H9 (cell line): Measurements from ENCODE around the gene LAGE3. TPM values are rescaled to one million over a fixed set of nuclear protein-coding genes. Genes with fewer than 3 reads are reported as not detected.

Experiments
- DNase-seq: peaks from one replicate; pipeline ENCODE4 v3.0.0-alpha.2; 2017
- H2AFZ ChIP-seq: one replicate; pipeline ENCODE4 v1.6.1; 2013; ENCODE audit warnings: mild to moderate bottlenecking, low read length, control low read depth, moderate library complexity
- H2AK5ac ChIP-seq: 2 replicates; pipeline ENCODE4 v1.6.1; 2013; ENCODE audit warnings: low read length, control low read depth, mixed read lengths; ENCODE audit not compliant: insufficient read length
- H2BK120ac ChIP-seq: one replicate; pipeline ENCODE4 v1.6.1; 2013; ENCODE audit warnings: low read depth, mild to moderate bottlenecking, low read length, control low read depth, inconsistent platforms; ENCODE audit not compliant: poor library complexity, severe bottlenecking
- H2BK12ac ChIP-seq: 2 replicates; pipeline ENCODE4 v1.6.1; 2013; ENCODE audit warnings: low read length, control low read depth, mixed read lengths, low read depth; ENCODE audit not compliant: insufficient read length
- H2BK15ac ChIP-seq: 2 replicates; pipeline ENCODE4 v1.6.1; 2013; ENCODE audit warnings: low read depth, low read length, control low read depth
- H2BK20ac ChIP-seq: one replicate; pipeline ENCODE4 v1.6.1; 2013; ENCODE audit warnings: low read depth, mild to moderate bottlenecking, low read length, control low read depth, inconsistent platforms; ENCODE audit not compliant: poor library complexity, severe bottlenecking
- H2BK5ac ChIP-seq: 2 replicates; pipeline ENCODE4 v1.6.1; 2013; ENCODE audit warnings: low read length, control low read depth, mixed read lengths; ENCODE audit not compliant: insufficient read length
- H3K14ac ChIP-seq: 2 replicates; pipeline ENCODE4 v1.6.1; 2013; ENCODE audit warnings: low read length, control low read depth; ENCODE audit not compliant: insufficient read depth
- H3K18ac ChIP-seq: 2 replicates; pipeline ENCODE4 v1.6.1; 2013; ENCODE audit warnings: low read depth, mild to moderate bottlenecking, mixed read lengths, low read length, control low read depth; ENCODE audit not compliant: insufficient read length
- H3K23ac ChIP-seq: 2 replicates; pipeline ENCODE4 v1.6.1; 2013; ENCODE audit warnings: low read length, control low read depth, mixed read lengths, low read depth; ENCODE audit not compliant: insufficient read length
- H3K23me2 ChIP-seq: 2 replicates; pipeline ENCODE4 v1.6.1; 2013; ENCODE audit warnings: low read depth, mild to moderate bottlenecking, mixed read lengths, low read length, control low read depth; ENCODE audit not compliant: insufficient read length, poor library complexity, severe bottlenecking
- H3K27ac ChIP-seq: 2 replicates; pipeline ENCODE4 v1.5.1; 2013; ENCODE audit warnings: low read length, control low read depth, mixed read lengths, low read depth; ENCODE audit not compliant: insufficient read length
- H3K27me3 ChIP-seq: 2 replicates; pipeline ENCODE4 v1.6.1; 2013; ENCODE audit warnings: low read length, control low read depth, inconsistent platforms; ENCODE audit not compliant: insufficient read depth
- H3K4ac ChIP-seq: 2 replicates; pipeline ENCODE4 v1.6.1; 2013; ENCODE audit warnings: low read depth, mild to moderate bottlenecking, control low read depth, inconsistent platforms, low read length, moderate library complexity
- H3K4me1 ChIP-seq: 2 replicates; pipeline ENCODE4 v1.6.1; 2013; ENCODE audit warnings: low read length, control low read depth, inconsistent platforms; ENCODE audit not compliant: insufficient read depth
- H3K4me2 ChIP-seq: 2 replicates; pipeline ENCODE4 v1.6.1; 2013; ENCODE audit warnings: low read length, control low read depth, mixed read lengths; ENCODE audit not compliant: insufficient read length, insufficient read depth
- H3K56ac ChIP-seq: 2 replicates; pipeline ENCODE4 v1.6.1; 2013; ENCODE audit warnings: low read depth, mild to moderate bottlenecking, mixed read lengths, low read length, control low read depth; ENCODE audit not compliant: insufficient read length
- H3K79me1 ChIP-seq: 2 replicates; pipeline ENCODE4 v1.6.1; 2013; ENCODE audit warnings: low read depth, mild to moderate bottlenecking, moderate library complexity, low read length, control low read depth, inconsistent platforms; ENCODE audit not compliant: insufficient read depth, poor library complexity, severe bottlenecking
- H3K79me2 ChIP-seq: 2 replicates; pipeline ENCODE4 v1.6.1; 2013; ENCODE audit warnings: low read length, control low read depth, inconsistent platforms; ENCODE audit not compliant: insufficient read depth
- H3K9ac ChIP-seq: 2 replicates; pipeline ENCODE4 v1.6.1; 2013; ENCODE audit warnings: low read length, control low read depth, mixed read lengths; ENCODE audit not compliant: insufficient read length; ENCODE audit errors: extremely low read depth
- H3K9me3 ChIP-seq: one replicate; pipeline ENCODE4 v1.6.1; 2013; ENCODE audit warnings: low read depth, low read length, inconsistent platforms; ENCODE audit not compliant: control insufficient read depth
- H3T11ph ChIP-seq: one replicate; pipeline ENCODE4 v1.6.1; 2013; ENCODE audit warnings: mild to moderate bottlenecking, low read length, control low read depth, inconsistent platforms
- H4K20me1 ChIP-seq: one replicate; pipeline ENCODE4 v1.6.1; 2013; ENCODE audit not compliant: control insufficient read depth, insufficient read length, insufficient read depth
- H4K5ac ChIP-seq: 2 replicates; pipeline ENCODE4 v1.6.1; 2013; ENCODE audit warnings: low read depth, mild to moderate bottlenecking, mixed read lengths, low read length, control low read depth; ENCODE audit not compliant: insufficient read length
- H4K8ac ChIP-seq: replicated peaks from 2 replicates; pipeline ENCODE4 v1.6.1; 2013; ENCODE audit warnings: low read length, control low read depth, mixed read lengths, low read depth; ENCODE audit not compliant: insufficient read length
- H4K91ac ChIP-seq: 2 replicates; pipeline ENCODE4 v1.6.1; 2013; ENCODE audit warnings: low read depth, mild to moderate bottlenecking, moderate library complexity, mixed read lengths, low read length, control low read depth; ENCODE audit not compliant: insufficient read length
- H3K27ac Mint-ChIP-seq, 3 experiments: 2 replicates in 2 of 3; 3 replicates in 1 of 3; pipeline ENCODE4 v1.8.0; 2020 to 2021; ENCODE audit warnings: mixed read lengths in 3 of 3, mild to moderate bottlenecking in 1 of 3, moderate library complexity in 1 of 3
- H3K27me3 Mint-ChIP-seq: 2 replicates; pipeline ENCODE4 v1.8.0; 2021; ENCODE audit warnings: low read depth, mild to moderate bottlenecking, moderate library complexity, mixed read lengths
- H3K36me3 Mint-ChIP-seq, 3 experiments: 2 replicates in 2 of 3; 3 replicates in 1 of 3; pipeline ENCODE4 v1.8.0; 2020 to 2021; ENCODE audit warnings: low read depth in 3 of 3, mixed read lengths in 3 of 3; ENCODE audit not compliant: insufficient read depth in 1 of 3
- H3K4me1 Mint-ChIP-seq, 2 experiments: 2 replicates each; pipeline ENCODE4 v1.8.0; 2020; ENCODE audit warnings: mixed read lengths in 2 of 2
- H3K4me3 Mint-ChIP-seq, 2 experiments: 2 replicates in 1 of 2; 3 replicates in 1 of 2; pipeline ENCODE4 v1.8.0; 2020 to 2021; ENCODE audit warnings: mild to moderate bottlenecking in 2 of 2, mixed read lengths in 2 of 2, moderate library complexity in 1 of 2
- H3K9me3 Mint-ChIP-seq, 2 experiments: 2 replicates in 1 of 2; 3 replicates in 1 of 2; pipeline ENCODE4 v1.8.0; 2020; ENCODE audit warnings: mild to moderate bottlenecking in 2 of 2, mixed read lengths in 2 of 2, moderate library complexity in 1 of 2
- CTCF ChIP-seq: fragments of 200-600 bp; sonication (generic); conservative IDR thresholded peaks from 3 replicates; pipeline ENCODE4 v1.8.0; 2021; ENCODE audit warnings: antibody characterized with exemption, mild to moderate bottlenecking
- WGBS: extraction: QIAGEN DNeasy Blood & Tissue Kit; methylation state at CpG from one replicate; pipeline ENCODE4 v1.1.7; 2013; ENCODE audit warnings: missing lambda C conversion rate, low lambda C conversion rate, mixed read lengths; ENCODE audit not compliant: insufficient read length; ENCODE audit errors: extremely low coverage; 5-methylcytosine and 5-hydroxymethylcytosine counted together
- total RNA-seq: library from RNA; stranded (reverse); gene quantifications from 2 replicates; pipeline ENCODE4 v1.2.1, GENCODE V29; 2021

The LAGE3 gene
- total RNA-seq, 1 experiment from 2014 or later, result 32.5 TPM

GRCh38 chrX:154505734-154506133, 26.7 kb upstream of the LAGE3 start:
- no peak overlapping the region for H2BK12ac ChIP-seq
- no peak overlapping the region for H3K9ac ChIP-seq
- no peak overlapping the region for H3K4me2 ChIP-seq
- H3K23me2 ChIP-seq, result no peaks in the 10 kb centered on the region
- no peak for DNase-seq
- H2AK5ac ChIP-seq, result no peak overlapping the region
- WGBS, result no CpG with 5 or more reads among the region's 12 CpGs
- no peak overlapping the region for H2AFZ ChIP-seq
- no peak overlapping the region; a peak in 1 of 7 replicates for H3K27ac Mint-ChIP-seq
- no peak overlapping the region for H4K8ac ChIP-seq
- H3K79me2 ChIP-seq, result no peaks in the 10 kb centered on the region
- no peak overlapping the region for H2BK20ac ChIP-seq
- peaks cover 25 to 39% (median 31%) of the 10 kb centered on the region in 3 experiments for H3K36me3 Mint-ChIP-seq
- no peak overlapping the region for H2BK5ac ChIP-seq
- no peak overlapping the region for H2BK120ac ChIP-seq
- no peaks in the 10 kb centered on the region for H3K79me1 ChIP-seq
- no peak overlapping the region for H3K4ac ChIP-seq
- no peak overlapping the region for H3K27ac ChIP-seq
- no peak for TF ChIP-seq CTCF
- no peak overlapping the region for H4K91ac ChIP-seq
- H3K9me3 Mint-ChIP-seq, result peaks cover 64 to 73% of the 10 kb centered on the region in 2 experiments
- no peaks in the 10 kb centered on the region for H3K27me3 ChIP-seq
- no peak overlapping the region for H3K56ac ChIP-seq
- H3K14ac ChIP-seq, result no peak overlapping the region
- no peak overlapping the region for H4K5ac ChIP-seq
- no peak overlapping the region for H3K18ac ChIP-seq
- H3K27me3 Mint-ChIP-seq, result peaks cover 2% of the 10 kb centered on the region; the same call in 1 of the 2 replicates
- H3K4me3 Mint-ChIP-seq, result no peak overlapping the region
- H2BK15ac ChIP-seq, result no peak overlapping the region
- H3T11ph ChIP-seq, result no peak overlapping the region
- H3K4me1 Mint-ChIP-seq, result no peaks in the 10 kb centered on the region
- H3K23ac ChIP-seq, result no peak overlapping the region
- H3K9me3 ChIP-seq, result peaks cover 20% of the 10 kb centered on the region
- H4K20me1 ChIP-seq, result no peaks in the 10 kb centered on the region
- no peaks in the 10 kb centered on the region for H3K4me1 ChIP-seq
